ENCODE measurements around the gene CHRNA4.

DNA sequence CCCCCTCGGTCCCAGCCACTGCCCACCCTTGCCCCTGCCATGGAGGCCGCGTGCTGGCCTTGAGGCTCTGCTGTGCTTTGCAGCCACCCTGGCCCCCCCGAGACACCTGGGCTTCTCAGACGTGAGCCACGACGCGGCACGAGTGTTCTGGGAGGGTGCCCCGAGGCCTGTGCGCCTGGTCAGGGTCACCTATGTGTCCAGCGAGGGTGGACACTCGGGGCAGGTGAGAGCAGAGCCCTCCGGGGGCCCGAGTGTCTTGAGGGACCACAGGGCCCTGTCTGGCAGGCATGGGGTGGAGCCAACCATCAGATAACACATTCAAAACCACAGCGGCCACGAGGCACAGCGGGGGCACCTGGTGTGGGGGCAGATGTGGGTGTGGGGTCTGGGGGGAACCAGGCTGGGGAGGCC lies 49.3 kb downstream of the CHRNA4 start:
- TF ChIP-seq, protein P1, sequence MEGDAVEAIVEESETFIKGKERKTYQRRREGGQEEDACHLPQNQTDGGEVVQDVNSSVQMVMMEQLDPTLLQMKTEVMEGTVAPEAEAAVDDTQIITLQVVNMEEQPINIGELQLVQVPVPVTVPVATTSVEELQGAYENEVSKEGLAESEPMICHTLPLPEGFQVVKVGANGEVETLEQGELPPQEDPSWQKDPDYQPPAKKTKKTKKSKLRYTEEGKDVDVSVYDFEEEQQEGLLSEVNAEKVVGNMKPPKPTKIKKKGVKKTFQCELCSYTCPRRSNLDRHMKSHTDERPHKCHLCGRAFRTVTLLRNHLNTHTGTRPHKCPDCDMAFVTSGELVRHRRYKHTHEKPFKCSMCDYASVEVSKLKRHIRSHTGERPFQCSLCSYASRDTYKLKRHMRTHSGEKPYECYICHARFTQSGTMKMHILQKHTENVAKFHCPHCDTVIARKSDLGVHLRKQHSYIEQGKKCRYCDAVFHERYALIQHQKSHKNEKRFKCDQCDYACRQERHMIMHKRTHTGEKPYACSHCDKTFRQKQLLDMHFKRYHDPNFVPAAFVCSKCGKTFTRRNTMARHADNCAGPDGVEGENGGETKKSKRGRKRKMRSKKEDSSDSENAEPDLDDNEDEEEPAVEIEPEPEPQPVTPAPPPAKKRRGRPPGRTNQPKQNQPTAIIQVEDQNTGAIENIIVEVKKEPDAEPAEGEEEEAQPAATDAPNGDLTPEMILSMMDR (IDR thresholded peaks at IDR 0.05) = no peak
- TF ChIP-seq POLR2A (IDR thresholded peaks at IDR 0.05) = no peak
